Mucosa of gallbladder (tissue), 1 donor: ENCODE measurements around the gene CCDC117. TPM values are rescaled to one million over a fixed set of nuclear protein-coding genes. Genes with fewer than 3 reads are reported as not detected.

Experiments used
- DNase-seq: peaks from one replicate; pipeline ENCODE4 v3.0.0-alpha.2; 2020; ENCODE audit warnings: low spot score
- total RNA-seq: library from RNA; stranded (reverse); gene quantifications from one replicate; pipeline ENCODE4 v1.2.1, GENCODE V29; 2021
- donor health status: DM: no; HTN: no; CAD: no.

The CCDC117 gene
- total RNA-seq, 1 donor from 2014 or later: 26.2 TPM

DNA sequence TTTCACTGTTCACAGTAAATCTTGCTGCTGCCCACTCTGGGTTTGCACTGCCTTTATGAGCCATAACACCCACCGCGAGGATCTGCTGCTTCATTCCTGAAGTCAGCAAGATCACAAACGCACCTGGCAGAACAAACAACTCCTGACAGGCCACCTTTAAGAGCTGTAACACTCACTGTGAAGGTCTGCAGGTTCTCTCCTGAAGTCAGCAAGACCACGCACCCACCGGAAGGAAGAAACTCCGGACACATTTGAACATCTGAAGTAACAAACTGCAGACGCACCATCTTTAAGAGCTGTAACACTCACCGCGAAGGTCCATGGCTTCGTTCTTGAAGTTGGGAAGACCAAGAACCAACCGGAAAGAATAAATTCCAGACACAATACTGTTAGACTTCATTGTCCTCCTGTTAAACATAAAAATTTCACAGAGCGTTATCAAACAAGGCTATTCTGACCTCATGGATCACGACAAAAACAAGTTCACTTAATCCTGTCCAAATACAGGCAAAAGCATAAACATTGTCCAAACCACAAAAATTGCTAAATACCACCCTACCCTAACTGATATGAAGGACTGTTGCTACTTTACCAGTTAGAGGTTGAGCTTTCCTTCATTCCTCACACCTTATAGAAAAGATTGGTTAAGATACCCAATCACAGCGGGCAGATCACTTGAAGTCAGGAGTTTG lies 3.0 kb upstream of the CCDC117 start:
- DNase-seq: no peak

DNA sequence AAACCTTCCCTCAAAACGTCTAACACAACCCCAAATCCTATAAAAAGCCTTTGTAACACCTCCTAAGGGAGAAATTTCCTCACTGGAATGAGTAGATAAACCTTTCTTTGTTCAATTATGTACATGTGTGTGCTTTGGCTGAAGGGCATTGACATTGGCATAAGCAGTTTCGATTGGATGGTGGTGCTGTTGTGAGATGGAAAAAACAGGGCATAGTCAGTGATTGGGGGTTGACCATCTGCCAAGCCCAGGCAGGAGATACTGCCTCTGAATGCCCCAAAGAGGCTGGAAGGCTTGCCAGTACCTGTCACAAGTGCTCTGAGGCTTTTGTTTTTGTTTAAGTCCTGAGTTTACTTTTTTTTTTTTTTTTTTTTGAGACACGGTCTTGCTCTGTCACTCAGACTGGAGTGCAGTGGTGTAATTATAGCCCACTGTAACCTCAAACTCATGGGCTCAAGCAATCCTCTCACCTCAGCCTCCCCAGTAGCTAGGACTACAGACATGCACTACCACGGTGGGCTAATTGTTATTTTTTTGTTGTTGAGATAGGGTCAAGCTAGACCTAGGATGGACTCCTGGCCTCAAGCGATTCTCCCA lies 1.2 kb upstream of the CCDC117 start:
- DNase-seq: no peak

DNA sequence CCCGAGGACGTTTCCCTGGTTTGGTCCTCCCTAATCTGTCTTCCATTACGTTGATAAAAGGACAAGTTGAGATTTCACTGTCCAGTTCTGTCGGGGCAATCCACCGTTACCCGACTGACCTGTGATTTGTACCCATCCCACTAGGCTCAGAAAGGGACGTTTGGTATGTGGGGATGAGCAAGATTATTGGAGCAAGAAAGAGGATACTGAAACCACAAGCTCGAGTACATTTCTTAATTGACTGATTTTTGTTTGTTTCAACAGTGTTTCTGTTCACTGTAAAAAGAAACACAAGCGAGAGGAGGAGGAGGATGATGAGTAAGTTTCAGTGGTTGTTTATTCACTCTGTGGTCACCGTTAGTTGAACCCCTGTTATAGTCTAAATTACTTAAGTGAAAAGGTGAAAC lies 969 bp downstream of the CCDC117 start:
- no peak for DNase-seq

DNA sequence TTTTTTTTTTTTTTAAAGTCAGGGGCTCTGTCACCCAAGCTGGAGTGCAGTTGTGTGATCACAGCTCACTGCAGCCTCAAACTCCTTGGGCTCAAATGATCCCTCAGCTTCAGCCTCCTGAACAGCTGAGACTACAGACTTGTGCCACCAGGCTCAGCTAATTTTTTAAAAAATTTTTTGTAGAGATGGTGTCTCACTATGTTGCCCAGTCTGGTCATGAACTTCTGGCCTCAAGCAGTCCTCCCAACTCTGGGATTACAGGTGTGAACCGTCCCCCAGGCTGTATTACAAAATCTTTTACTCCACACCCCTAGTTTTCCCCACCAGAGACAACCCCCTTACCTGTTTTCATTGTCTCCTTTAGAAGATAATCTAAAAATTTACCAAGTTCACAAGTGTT lies 1.9 kb downstream of the CCDC117 start:
- DNase-seq: no peak

DNA sequence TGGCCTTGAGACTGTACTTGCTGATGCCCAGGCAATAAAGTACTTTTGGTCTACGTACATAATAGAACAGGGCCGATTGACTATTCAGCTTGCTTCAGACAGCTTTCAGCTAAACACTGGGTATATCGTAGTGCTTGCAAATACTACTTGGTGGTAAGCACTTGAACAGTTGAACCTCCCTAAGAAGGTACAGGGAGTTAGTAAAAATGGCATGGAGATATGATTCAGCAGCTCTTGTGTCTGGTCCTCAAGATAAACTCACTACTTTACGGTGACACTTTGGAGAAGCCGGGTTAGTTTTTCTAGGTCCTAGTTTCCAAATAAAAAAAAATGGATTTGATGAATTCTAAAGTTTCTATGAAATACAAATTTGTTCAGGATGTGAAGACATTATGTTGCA lies 7.3 kb downstream of the CCDC117 start:
- DNase-seq: no peak

DNA sequence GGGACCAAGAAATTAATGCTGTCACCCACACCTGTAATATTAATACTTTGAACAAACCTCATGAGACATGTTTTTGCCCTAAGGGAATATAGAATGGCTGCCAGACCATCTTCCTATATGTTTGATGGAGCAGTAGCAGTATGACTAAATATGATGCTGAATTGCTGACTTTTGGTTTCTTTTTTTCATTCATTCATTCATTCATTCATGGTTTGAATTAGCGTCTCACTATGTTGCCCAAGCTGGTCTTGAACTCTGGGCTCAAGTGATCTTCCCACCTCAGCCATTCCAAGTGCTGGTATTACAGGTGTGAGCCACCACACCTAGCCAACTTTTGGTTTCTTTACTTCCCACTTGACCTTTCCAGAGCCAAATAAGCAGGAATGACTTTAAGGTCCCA lies 7.8 kb downstream of the CCDC117 start:
- no peak for DNase-seq

DNA sequence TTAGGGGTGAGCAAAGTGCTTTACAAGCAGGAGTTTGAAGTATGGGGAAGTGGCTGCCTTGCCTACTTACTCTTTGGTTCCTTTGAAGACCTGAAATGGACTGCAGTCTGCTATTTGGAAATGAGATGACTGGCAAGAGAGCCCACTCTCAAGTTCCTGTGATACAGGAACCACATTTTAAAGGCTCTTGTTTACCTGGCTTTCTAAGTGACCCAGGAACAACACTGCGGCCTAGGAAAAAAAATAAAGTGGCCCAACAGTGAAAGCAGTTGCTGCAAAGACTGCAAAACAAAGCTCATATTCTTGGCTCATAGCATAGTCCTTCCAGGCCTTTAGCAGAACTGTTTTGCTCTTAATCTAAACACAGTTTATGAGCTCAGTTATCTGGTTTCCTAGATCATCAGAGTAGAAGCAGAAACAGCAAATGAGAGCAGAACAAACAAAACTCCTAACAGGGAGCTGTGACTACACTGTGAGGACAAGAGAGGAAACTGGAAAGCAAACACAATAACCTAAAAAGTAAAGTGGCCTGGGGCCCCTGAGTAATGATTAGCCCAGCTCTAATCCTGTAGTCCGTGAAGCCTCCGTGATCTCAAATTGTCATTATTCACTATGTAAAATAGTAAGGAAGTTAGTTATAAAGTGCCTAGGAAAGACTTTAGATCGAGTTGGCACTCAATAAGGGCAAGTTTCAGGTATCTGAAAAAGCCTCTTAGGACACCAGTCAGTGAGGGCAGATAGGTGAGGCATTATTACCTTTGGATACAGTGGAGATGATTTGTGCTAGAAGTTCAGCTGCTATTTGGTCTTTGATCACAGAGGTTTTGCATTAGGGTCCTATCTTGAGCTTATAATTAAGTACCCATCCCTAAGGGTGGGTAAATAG lies 11.5 kb downstream of the CCDC117 start:
- DNase-seq: no peak

DNA sequence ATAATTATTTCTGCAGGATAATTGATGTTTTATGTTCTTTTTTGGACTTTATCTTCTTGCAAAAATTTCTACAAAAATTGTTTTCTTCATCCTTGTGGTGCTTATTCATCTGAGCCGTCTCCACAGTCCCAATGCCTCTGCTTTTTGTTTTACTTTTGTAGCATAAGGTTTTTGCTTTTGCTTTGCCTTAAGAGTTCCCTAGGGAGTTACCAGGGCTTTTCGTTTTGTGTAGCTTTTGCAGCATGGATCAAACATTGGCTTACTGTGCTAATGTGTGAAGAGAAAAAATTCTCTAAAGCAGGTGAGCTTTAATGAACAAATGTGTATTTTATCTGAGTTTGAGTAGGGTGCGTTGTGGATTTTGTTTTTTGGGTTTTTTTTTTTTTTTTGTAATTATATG lies 16.1 kb downstream of the CCDC117 start:
- DNase-seq: no peak

DNA sequence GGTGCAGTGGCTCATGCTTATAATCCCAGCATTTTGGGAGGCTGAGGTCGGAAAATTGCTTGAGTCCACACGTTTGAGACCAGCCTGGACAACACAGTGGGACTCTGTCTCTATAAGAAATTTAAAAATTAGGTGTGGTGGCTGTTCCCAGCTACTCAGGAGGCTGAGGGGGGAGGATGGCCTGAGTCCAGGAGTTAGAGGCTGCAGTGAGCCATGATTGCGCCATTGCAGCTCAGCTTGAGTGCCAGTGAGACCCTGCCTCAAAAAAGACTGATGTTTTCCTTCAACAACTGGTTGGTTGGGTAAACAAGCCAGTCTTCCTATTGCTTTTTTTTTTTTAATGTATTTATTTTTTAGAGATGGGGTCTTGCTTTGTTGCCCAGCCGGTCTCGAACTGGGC lies 18.6 kb downstream of the CCDC117 start:
- DNase-seq: no peak

DNA sequence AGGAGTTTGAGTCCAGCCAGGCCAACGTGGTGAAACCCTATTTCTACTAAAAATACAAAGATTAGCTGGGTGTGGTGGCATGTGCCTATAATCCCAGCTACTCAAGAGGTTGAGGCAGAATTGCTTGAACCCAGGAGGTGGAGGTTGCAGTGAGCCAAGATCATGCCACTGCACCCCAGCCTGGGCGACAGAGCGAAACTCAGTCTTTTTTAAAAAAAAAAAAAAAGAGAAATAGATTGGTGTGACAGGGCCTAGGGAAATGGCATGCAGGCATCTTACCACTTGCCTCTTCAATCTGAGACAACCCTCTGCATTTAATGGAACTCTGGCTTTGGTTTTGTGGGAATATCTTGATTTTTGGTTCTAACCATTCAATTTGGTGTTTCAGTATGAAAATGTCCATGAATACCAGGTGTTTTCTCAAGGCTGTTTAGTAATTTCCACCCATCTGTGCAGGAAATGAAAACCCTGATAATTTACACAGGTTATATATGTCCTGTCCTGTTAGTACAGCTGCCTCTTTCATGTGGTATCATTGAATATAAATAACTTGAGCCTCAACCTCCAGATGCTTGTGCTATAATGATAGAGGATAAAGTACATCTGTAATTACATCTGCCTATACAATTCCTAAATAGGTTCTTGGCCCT lies 19.5 kb downstream of the CCDC117 start:
- no peak for DNase-seq

DNA sequence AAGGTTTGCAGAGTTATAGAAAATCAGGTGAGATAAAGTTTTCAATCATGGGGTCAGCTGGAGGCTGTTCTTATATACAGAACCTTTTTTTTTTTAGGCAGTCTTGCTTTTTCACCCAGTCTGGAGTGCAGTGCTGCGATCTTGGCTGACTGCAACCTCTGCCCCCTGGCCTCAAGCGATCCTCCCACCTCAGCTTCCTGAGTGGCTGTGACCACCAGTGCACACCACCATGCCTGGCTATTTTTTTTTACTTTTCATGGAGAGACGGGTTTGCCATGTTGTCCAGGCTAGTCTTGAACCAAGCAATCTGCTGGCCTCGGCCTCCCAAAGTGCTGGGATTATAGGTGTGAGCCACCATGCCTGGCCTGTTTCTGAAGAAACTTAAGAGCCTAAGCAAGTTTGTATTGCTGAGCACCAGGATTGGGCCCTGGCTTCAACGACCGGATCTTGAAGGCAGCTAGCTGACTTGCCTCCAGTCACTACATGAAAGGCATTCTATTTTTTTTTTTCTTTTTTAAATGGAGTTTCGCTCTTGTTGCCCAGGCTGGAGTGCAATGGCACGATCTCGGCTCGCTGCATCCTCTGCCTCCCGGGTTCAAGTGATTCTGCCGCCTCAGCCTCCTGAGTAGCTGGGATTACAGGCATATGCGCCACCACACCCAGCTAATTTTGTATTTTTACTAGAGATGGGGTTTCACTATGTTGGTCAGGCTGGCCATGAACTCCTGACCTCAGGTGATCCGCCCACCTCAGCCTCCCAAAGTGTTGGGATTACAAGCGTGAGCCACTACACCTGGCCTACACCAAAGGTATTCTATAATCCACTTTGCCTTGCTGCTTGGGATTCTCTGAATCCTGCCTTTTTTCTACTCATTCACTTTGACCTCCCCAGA lies 20.2 kb downstream of the CCDC117 start:
- DNase-seq: no peak

DNA sequence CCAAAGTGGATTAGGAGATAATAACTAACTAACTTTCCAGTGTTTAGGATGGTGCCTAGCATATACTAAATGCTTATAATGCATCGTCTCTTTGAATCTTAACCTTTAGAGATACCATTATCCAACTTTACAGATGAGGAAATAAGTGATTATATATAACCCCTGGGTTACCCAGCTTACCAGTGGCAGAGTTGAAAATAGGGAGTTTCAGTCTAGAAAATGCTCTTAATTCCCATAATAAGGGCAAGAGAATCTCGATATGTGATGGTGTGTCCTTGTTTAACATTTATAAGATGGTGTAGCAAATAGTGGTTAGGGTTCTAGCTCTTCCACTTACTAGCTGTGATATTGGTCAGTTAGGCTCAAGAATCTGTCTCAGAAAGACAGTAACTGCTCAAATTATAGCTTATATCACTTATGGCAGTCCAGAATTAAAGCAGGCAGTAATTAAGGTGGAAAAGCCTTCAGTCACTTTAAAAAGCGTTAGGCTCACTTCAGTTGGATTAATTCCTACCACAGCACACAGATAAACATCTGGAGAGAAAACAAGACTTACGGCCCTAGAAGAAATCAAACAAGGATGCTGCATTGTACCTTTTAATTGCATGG lies 21.6 kb downstream of the CCDC117 start:
- no peak for DNase-seq

DNA sequence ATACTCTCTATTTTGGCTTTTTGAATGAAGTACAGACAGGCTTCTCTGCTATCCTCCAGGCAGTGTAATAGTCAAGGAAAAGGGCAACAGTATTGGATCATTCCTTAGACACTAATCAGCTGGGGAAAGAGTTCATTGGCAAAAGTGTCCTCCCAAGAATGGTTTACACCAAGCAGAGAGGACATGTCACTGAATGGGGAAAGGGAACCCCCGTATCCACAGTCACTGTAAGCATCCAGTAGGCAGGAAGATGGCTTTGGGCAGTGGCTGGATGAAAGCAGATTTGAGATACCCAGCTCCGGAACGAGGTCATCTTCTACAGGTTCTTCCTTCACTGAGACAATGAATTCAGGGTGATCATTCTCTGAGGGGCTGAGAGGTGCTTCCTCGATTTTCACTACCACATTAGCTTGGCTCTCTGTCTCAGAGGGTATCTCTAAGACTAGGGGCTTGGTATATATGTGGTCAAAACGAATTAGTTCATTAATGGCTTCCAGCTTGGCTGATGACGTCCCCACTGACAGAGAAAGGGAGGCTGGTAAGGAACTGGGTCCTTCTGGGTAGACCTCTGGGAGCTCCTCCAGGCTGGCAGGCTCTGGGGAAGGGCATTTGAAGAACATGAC lies 22.7 kb downstream of the CCDC117 start:
- DNase-seq: no peak

DNA sequence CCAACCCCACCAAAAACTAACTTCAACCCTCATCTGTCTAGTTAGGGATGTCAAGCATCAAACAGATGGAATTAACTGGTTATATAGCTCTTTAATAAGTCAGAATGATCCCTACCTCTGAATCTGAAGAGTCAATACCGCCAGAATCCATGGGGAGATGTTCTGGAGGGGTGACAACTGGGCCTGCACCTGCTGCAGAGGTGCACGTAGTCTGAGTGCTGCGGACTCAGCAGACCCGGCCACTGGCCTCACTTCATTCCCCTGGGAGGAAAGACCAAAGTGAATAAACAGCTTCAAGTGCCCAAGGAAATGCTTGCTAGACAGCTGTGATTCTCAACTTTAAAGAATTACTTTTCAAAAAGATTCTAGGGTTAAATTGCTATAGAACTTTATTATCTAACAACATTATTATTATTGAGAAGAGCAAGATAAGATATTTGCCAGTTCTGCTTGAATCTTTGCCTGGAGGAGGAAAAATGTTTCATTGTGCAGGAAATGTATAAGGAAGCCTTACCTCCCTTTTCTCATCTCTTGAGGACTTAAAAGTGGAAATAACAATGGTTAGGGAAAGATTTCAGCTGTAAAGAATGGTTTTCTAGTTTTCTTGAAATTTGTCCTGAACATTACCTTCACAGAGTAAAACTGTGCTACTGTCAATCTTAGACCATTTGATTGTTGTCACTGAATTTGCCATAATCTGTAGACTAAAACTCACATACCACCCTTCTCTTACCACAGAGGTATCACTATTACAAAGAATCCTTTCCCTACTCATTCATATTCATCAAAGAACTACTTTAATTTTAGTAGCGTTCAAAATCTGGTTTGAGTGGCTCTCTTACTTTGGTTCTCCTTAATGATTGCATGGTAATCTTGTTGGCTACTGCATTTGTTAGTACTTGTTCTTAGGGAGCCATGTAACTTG lies 23.7 kb downstream of the CCDC117 start:
- no peak for DNase-seq

DNA sequence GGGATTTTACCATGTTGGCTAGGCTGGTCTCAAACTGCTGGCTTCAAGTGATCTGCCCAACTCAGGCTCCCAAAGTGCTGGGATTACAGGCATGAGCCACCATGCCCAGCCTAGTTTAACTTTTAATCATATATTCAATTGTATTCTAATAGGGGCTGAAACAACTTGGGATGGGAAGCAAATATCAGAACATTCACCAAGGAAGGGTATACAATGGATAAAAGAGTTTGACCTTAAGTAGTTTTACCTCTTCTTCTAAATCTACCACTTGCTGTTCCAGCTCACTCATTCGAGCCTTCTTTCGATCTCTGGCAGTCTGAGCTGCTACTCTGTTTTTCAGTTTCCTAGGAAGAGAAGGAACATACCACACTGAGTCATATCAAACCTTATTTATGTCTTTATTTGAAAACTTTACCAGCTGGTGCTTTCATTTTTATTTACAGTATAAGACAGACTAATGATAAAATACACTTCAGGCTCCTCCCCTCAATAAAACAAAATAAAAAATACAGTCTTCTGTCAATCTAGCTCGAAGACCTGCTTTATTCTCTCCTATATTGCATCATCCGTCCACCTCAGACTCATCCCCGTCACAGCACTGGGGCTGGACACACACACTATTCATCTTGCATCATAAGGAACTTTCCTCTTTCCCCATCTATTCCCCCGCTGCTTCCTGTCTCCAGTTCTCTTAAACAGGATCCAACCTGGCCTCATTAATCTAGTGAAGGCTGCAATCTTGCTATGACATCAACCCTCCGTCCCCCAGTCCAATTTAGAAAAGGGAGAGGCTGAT lies 26.5 kb downstream of the CCDC117 start:
- peak; percentile 28 for DNase-seq

DNA sequence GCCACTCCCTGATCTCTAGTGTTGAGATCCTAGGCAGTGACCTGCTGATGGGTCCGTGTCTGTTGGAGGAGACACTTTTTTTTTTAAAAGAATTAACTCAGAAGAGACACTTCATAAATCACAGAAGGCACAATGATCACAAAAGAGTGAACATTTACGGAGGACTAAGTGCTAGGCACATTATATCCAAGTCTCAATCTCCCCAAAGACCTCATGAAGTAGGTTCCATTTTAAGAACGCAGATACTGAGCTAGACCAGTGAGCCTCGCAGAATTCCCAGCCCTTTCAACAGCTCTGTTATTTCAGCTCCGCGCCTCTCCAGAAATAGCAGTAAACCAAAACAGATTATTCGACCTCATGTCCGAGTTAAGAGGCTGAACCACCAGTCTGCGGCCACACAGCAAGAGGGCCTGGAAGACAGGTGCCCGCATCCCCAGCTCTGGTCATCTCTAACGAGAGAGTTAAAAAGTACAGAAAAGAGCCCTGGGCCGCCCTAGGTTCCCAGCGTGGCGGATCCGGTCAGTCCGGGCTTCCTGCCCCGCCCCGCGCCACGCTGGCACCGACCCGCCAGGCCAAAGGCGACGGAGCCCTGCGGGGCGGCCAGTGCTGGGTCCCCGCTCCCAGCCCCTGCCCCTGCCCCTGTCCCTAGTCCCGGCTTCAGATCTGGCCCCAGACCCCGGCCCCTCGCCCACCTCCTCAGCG lies 27.3 kb downstream of the CCDC117 start:
- DNase-seq: peak; percentile 63

DNA sequence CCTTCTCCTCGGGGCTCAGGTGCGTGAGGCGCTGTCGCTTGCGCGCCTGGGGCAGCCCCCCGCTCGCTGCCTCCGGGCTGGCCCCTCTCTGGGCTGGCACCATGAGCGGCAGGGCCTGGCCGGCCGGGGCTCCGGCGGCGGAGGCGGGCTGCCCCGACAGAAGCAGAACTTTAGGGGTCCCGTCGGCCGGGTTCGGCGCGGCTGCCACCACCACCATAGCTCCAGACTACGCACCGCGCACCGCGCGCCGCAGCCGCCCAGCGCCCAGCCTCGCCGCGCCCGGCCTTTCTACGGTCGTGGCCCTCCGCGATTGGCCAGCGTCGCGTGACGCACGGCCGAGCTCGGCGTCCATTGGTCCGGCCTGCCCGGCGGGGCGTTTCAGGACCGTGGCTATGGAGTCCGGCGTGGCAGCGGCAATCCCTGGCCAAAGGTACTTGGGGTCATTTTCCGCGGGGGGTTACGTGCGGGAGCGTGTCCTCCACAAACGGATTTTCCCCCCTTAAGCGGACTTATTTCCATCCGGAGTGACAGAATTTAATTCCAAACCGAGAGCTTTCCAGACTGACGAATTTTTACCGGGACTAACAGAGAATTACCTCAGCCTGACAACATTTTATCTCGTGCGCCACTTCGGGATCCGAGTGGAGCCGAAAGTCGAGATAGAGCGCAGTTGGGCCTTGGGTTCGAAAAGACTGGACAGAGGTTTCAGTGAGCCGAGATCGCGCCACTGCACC lies 28.0 kb downstream of the CCDC117 start, which contains the start of gene XBP1:
XBP1 (minus strand) TSS at position 262 of the 734 bp plus-strand sequence.
- DNase-seq: peak; percentile 95
